Colonic mucosa (tissue), 4 donors: ENCODE data around the gene YBX3. TPM values are rescaled to one million over a fixed set of nuclear protein-coding genes. Genes with fewer than 3 reads are reported as not detected.

Source experiments
- DNase-seq: peaks from one replicate; pipeline ENCODE4 v3.0.0-alpha.2; 2020
- H3K27ac ChIP-seq: fragments of 200-600 bp; one replicate; pipeline ENCODE4 v1.8.0; 2021
- H3K27me3 ChIP-seq: fragments of 200-600 bp; one replicate; pipeline ENCODE4 v1.8.0; 2021
- H3K36me3 ChIP-seq: fragments of 200-600 bp; one replicate; pipeline ENCODE4 v1.8.0; 2021
- H3K4me1 ChIP-seq: fragments of 200-600 bp; one replicate; pipeline ENCODE4 v1.8.0; 2021; ENCODE audit warnings: mild to moderate bottlenecking
- H3K4me3 ChIP-seq: fragments of 200-600 bp; one replicate; pipeline ENCODE4 v1.8.0; 2021
- H3K9ac ChIP-seq, 2 donors: one replicate each; pipeline ENCODE4 v1.7.0; 2013; ENCODE audit warnings: control low read depth in 2 of 2, low read depth in 2 of 2, low read length in 2 of 2
- H3K9me3 ChIP-seq: fragments of 200-600 bp; one replicate; pipeline ENCODE4 v1.8.0; 2021
- CTCF ChIP-seq: fragments of 200-600 bp; IDR thresholded peaks from one replicate; pipeline ENCODE4 v1.8.0; 2022; ENCODE audit warnings: antibody characterized with exemption, mild to moderate bottlenecking
- intact Hi-C: fragments of 100-400 bp; cut with DNase I; formaldehyde crosslinking; loops from one replicate; pipeline ENCODE4 v1.14.1; 2022
- total RNA-seq, 2 donors: library from RNA; stranded (reverse); fragmentation: NEBNext Ultra II Directional in 1 of 2; extraction: Animal tissue kit (Norgen Biotek cat#: 25700) in 1 of 2; gene quantifications; one replicate each; pipeline ENCODE4 v1.2.1, GENCODE V29; 2021
- donor health status: healthy.
- donor health status: DM: no; HTN: no; CAD: no.
- donor health status: DM: no; HTN: no; CAD: no.

Gene YBX3
- total RNA-seq, 2 donors from 2014 or later = 162 to 166 TPM

GRCh38 chr12:10722502-10722904, 620 bp downstream of the YBX3 start:
- no peaks in the 10 kb centered on the region for H3K36me3 ChIP-seq
- H3K27me3 ChIP-seq = no peaks in the 10 kb centered on the region
- no peak for TF ChIP-seq CTCF
- H3K4me3 ChIP-seq = peak overlapping the region; percentile 96
- H3K9ac ChIP-seq = peak overlapping the region; percentile 94 to 99
- peak; percentile 47 for DNase-seq
- H3K9me3 ChIP-seq = no peaks in the 10 kb centered on the region
- peak overlapping the region; percentile 96 for H3K27ac ChIP-seq
- intact Hi-C loops = no loop called here
- peaks cover 5% of the 10 kb centered on the region for H3K4me1 ChIP-seq

GRCh38 chr12:10721651-10722501, 1.2 kb downstream of the YBX3 start:
- intact Hi-C loops = no loop called here
- DNase-seq = peak; percentile 92
- H3K4me1 ChIP-seq = peaks cover 5% of the 10 kb centered on the region

DNA sequence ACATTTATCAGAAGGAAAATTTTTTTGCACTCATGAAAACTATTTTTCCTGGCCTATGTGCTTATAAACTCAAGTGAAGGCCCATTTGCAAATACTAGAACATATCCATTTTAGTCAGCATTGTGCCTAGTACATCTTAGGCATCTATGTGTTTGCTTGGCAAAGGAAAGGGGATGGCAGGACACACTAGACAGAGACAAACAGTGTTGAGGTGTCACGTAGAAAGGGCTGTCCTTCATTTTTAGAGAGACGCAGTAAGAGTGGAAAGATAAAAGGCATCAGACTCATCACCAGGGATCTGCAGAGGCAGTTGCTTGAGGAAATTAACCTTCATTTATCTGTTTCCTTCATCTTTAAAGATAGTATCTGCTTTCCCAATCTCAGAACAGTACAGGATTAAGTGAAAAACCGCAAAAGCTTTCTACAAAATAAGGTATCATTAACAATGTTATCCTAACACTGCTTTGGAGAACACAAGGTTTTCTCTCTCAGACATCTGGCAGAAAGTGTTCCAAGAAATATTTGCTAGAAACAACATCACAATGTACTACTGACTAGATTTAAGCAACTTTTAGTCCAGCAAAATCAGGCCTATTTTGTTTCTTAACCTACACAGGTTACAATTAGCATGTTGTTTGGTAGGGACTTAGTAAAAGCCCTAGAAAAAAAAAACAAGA, 2.0 kb downstream of the YBX3 start:
- Histone ChIP-seq H3K27ac (peak overlapping the region; percentile 96), H3K9me3 (no peaks in the 10 kb centered on the region), H3K4me1 (peaks cover 5% of the 10 kb centered on the region), H3K27me3 (no peaks in the 10 kb centered on the region), H3K36me3 (no peaks in the 10 kb centered on the region), H3K4me3 (peak overlapping the region; percentile 96), H3K9ac (peak overlapping the region in 1 of 2 donors; percentile 99)
- no peak for TF ChIP-seq CTCF
- no peak for DNase-seq
- intact Hi-C loops = no loop called here

More at GRCh38 chr12:10721651-10722501, 1.2 kb downstream of the YBX3 start:
- no peaks in the 10 kb centered on the region for H3K36me3 ChIP-seq
- peak overlapping the region; percentile 96 for H3K27ac ChIP-seq
- H3K9ac ChIP-seq = peak overlapping the region; percentile 94 to 99
- TF ChIP-seq CTCF = no peak
- H3K4me3 ChIP-seq = peak overlapping the region; percentile 96
- H3K27me3 ChIP-seq = no peaks in the 10 kb centered on the region
- no peaks in the 10 kb centered on the region for H3K9me3 ChIP-seq

- Histone ChIP-seq H3K9me3 (no peaks in the 10 kb centered on the region), H3K27me3 (no peaks in the 10 kb centered on the region), H3K4me3 (no peak overlapping the region), H3K9ac (no peak overlapping the region), H3K36me3 (no peaks in the 10 kb centered on the region), H3K27ac (peak overlapping the region; percentile 96), H3K4me1 (peaks cover 5% of the 10 kb centered on the region)
- TF ChIP-seq CTCF = no peak
- no peak for DNase-seq
- intact Hi-C loops = no loop called here
Observed at GRCh38 chr12:10719482-10719881, 3.6 kb downstream of the YBX3 start.

GRCh38 chr12:10718279-10718821, 4.8 kb downstream of the YBX3 start:
- H3K27me3 ChIP-seq = no peaks in the 10 kb centered on the region
- DNase-seq = no peak
- TF ChIP-seq CTCF = no peak
- H3K36me3 ChIP-seq = no peaks in the 10 kb centered on the region
- peak overlapping the region; percentile 96 for H3K27ac ChIP-seq
- intact Hi-C loops = no loop called here
- H3K4me3 ChIP-seq = no peak overlapping the region
- peaks cover 5% of the 10 kb centered on the region for H3K4me1 ChIP-seq
- H3K9me3 ChIP-seq = no peaks in the 10 kb centered on the region
- H3K9ac ChIP-seq = peak overlapping the region in 1 of 2 donors; percentile 52
